ACC112 (cell line): ENCODE results near the gene ELMOD3.
"Not testable (repeated sequence)": the region's sequence is repeated elsewhere in the genome, so short reads cannot be mapped to it uniquely, and the experiment has no call there.

ENCODE experiments used
- H2AFZ ChIP-seq: fragments of 200-600 bp; sonication (generic); one replicate; pipeline ENCODE4 v1.6.0; 2017; ENCODE audit warnings: antibody characterized with exemption, low read length; ENCODE audit not compliant: unreplicated experiment
- H3K27ac ChIP-seq: fragments of 200-600 bp; sonication (generic); 2 replicates; pipeline ENCODE4 v1.5.1; 2014; ENCODE audit warnings: low read depth, mild to moderate bottlenecking, antibody characterized with exemption, low read length, moderate library complexity
- H3K27me3 ChIP-seq: fragments of 200-600 bp; sonication (generic); 2 replicates; pipeline ENCODE4 v1.6.1; 2014; ENCODE audit warnings: mild to moderate bottlenecking, antibody characterized with exemption, low read length, moderate library complexity, mixed read lengths; ENCODE audit not compliant: insufficient read depth
- H3K36me3 ChIP-seq: fragments of 200-600 bp; sonication (generic); 2 replicates; pipeline ENCODE4 v1.6.1; 2016; ENCODE audit warnings: mild to moderate bottlenecking, antibody characterized with exemption, low read length, moderate library complexity, mixed read lengths; ENCODE audit not compliant: insufficient read depth
- H3K4me1 ChIP-seq: fragments of 200-600 bp; sonication (generic); one replicate; pipeline ENCODE4 v1.6.1; 2016; ENCODE audit warnings: low read length, mixed read lengths; ENCODE audit not compliant: insufficient read depth, unreplicated experiment, control insufficient read depth
- H3K4me3 ChIP-seq: fragments of 200-600 bp; sonication (generic); 2 replicates; pipeline ENCODE4 v1.5.1; 2014; ENCODE audit warnings: mild to moderate bottlenecking, low read depth, low read length
- H3K79me2 ChIP-seq: fragments of 200-600 bp; sonication (generic); one replicate; pipeline ENCODE4 v1.6.0; 2016; ENCODE audit warnings: low read length; ENCODE audit not compliant: control insufficient read depth, unreplicated experiment, insufficient read depth

ELMOD3 gene

GRCh38 chr2:85329701-85330100 lies 24.9 kb upstream of the ELMOD3 start:
- not testable (repeated sequence) for H2AFZ ChIP-seq, H3K27ac ChIP-seq, H3K27me3 ChIP-seq, H3K4me3 ChIP-seq
- H3K36me3 ChIP-seq: peaks cover 15% of the 10 kb centered on the region; the same call in 1 of the 2 replicates
- H3K4me1 ChIP-seq: peaks cover 13% of the 10 kb centered on the region
- peaks cover 30% of the 10 kb centered on the region for H3K79me2 ChIP-seq

GRCh38 chr2:85330839-85331636 lies 23.5 kb upstream of the ELMOD3 start:
- Histone ChIP-seq H3K36me3 (peaks cover 8% of the 10 kb centered on the region; the same call in 1 of the 2 replicates), H3K27me3 (no peaks in the 10 kb centered on the region), H3K4me1 (no peaks in the 10 kb centered on the region), H2AFZ (no peak overlapping the region), H3K79me2 (peaks cover 16% of the 10 kb centered on the region), H3K4me3 (no peak overlapping the region), H3K27ac (no peak overlapping the region)

GRCh38 chr2:85333877-85334276 lies 20.7 kb upstream of the ELMOD3 start:
- H3K27ac ChIP-seq, H3K36me3 ChIP-seq, H3K27me3 ChIP-seq, H3K4me3 ChIP-seq, H3K4me1 ChIP-seq, H2AFZ ChIP-seq, H3K79me2 ChIP-seq: not testable (repeated sequence)

- H3K27ac ChIP-seq: no peak overlapping the region
- H3K79me2 ChIP-seq: no peaks in the 10 kb centered on the region
- no peak overlapping the region for H2AFZ ChIP-seq
- no peak overlapping the region for H3K4me3 ChIP-seq
- no peaks in the 10 kb centered on the region for H3K36me3 ChIP-seq
- peaks cover 2% of the 10 kb centered on the region; the same call in 1 of the 2 replicates for H3K27me3 ChIP-seq
- no peaks in the 10 kb centered on the region for H3K4me1 ChIP-seq
These were observed 19.6 kb upstream of the ELMOD3 start for GRCh38 chr2:85334928-85335327.

- peaks cover 2% of the 10 kb centered on the region; the same call in 1 of the 2 replicates for H3K27me3 ChIP-seq
- no peaks in the 10 kb centered on the region for H3K4me1 ChIP-seq
- no peak overlapping the region for H2AFZ ChIP-seq
- no peak overlapping the region for H3K27ac ChIP-seq
- no peaks in the 10 kb centered on the region for H3K79me2 ChIP-seq
- no peaks in the 10 kb centered on the region; the same call in 1 of the 2 replicates for H3K36me3 ChIP-seq
- no peak overlapping the region for H3K4me3 ChIP-seq
These were observed 14.3 kb upstream of the ELMOD3 start for GRCh38 chr2:85340034-85340892.

- H3K4me3 ChIP-seq: no peak overlapping the region
- H3K27ac ChIP-seq: no peak overlapping the region
- no peak overlapping the region for H2AFZ ChIP-seq
- H3K79me2 ChIP-seq: no peaks in the 10 kb centered on the region
- H3K4me1 ChIP-seq: no peaks in the 10 kb centered on the region
- peaks cover 2% of the 10 kb centered on the region; the same call in 1 of the 2 replicates for H3K27me3 ChIP-seq
- H3K36me3 ChIP-seq: no peaks in the 10 kb centered on the region; the same call in 1 of the 2 replicates
These were observed 13.1 kb upstream of the ELMOD3 start for GRCh38 chr2:85341269-85342029.

GRCh38 chr2:85342156-85342555 lies 12.4 kb upstream of the ELMOD3 start:
- Histone ChIP-seq H3K27me3 (peaks cover 2% of the 10 kb centered on the region; the same call in 1 of the 2 replicates), H3K36me3 (no peaks in the 10 kb centered on the region; the same call in 1 of the 2 replicates), H3K27ac (no peak overlapping the region), H3K79me2 (no peaks in the 10 kb centered on the region), H2AFZ (no peak overlapping the region), H3K4me1 (no peaks in the 10 kb centered on the region), H3K4me3 (no peak overlapping the region)

GRCh38 chr2:85343207-85343895 lies 11.2 kb upstream of the ELMOD3 start:
- H3K79me2 ChIP-seq, H3K27ac ChIP-seq, H3K36me3 ChIP-seq: not testable (repeated sequence)

GRCh38 chr2:85344356-85344954 lies 10.1 kb upstream of the ELMOD3 start:
- Histone ChIP-seq H3K36me3 (peaks cover 1% of the 10 kb centered on the region; the same call in 1 of the 2 replicates), H3K4me3 (no peak overlapping the region), H3K27ac (no peak overlapping the region), H3K27me3 (peaks cover under 1% of the 10 kb centered on the region; the same call in 1 of the 2 replicates), H2AFZ (no peak overlapping the region), H3K79me2 (no peaks in the 10 kb centered on the region), H3K4me1 (no peaks in the 10 kb centered on the region)

More at GRCh38 chr2:85343207-85343895, 11.2 kb upstream of the ELMOD3 start:
- not testable (repeated sequence) for H2AFZ ChIP-seq, H3K4me3 ChIP-seq, H3K4me1 ChIP-seq, H3K27me3 ChIP-seq
